WTC11 (cell line): ENCODE results near the gene LCN1.

Experiments used
- CREM ChIP-seq: sonication (generic); formaldehyde crosslinking; IDR thresholded peaks from 2 replicates; pipeline ENCODE4 v1.8.1; 2022; ENCODE audit warnings: mild to moderate bottlenecking, missing genetic modification reagents, moderate library complexity
- CTCF ChIP-seq: fragments of 200-600 bp; IDR thresholded peaks from 2 replicates; pipeline ENCODE4 v1.8.0; 2022; ENCODE audit warnings: antibody characterized with exemption
- ZNF121 ChIP-seq: sonication (generic); formaldehyde crosslinking; IDR thresholded peaks from 2 replicates; pipeline ENCODE4 v1.8.0; 2023; ENCODE audit warnings: missing genetic modification reagents
- ZNF512 ChIP-seq: sonication (generic); formaldehyde crosslinking; IDR thresholded peaks from 2 replicates; pipeline ENCODE4 v1.8.1; 2022; ENCODE audit warnings: missing genetic modification reagents, borderline replicate concordance
- TF ChIP-seq, protein P1 (sequence below): sonication (generic); formaldehyde crosslinking; IDR thresholded peaks from 2 replicates; pipeline ENCODE4 v1.8.1; 2023; ENCODE audit warnings: mild to moderate bottlenecking, missing genetic modification reagents, moderate library complexity
- TF ChIP-seq, protein P2 (sequence below): sonication (generic); formaldehyde crosslinking; IDR thresholded peaks from 2 replicates; pipeline ENCODE4 v1.8.0; 2022; ENCODE audit warnings: missing genetic modification reagents
- TF ChIP-seq, protein P3 (sequence below): sonication (generic); formaldehyde crosslinking; IDR thresholded peaks from 2 replicates; pipeline ENCODE4 v1.8.1; 2023; ENCODE audit warnings: mild to moderate bottlenecking, missing genetic modification reagents, moderate library complexity

- TF ChIP-seq CTCF, result no peak
- TF ChIP-seq, protein P1, sequence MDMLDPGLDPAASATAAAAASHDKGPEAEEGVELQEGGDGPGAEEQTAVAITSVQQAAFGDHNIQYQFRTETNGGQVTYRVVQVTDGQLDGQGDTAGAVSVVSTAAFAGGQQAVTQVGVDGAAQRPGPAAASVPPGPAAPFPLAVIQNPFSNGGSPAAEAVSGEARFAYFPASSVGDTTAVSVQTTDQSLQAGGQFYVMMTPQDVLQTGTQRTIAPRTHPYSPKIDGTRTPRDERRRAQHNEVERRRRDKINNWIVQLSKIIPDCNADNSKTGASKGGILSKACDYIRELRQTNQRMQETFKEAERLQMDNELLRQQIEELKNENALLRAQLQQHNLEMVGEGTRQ (CRISPR knock-in tag), result peak; percentile 70
- TF ChIP-seq ZNF121, result no peak
- TF ChIP-seq, protein P2, sequence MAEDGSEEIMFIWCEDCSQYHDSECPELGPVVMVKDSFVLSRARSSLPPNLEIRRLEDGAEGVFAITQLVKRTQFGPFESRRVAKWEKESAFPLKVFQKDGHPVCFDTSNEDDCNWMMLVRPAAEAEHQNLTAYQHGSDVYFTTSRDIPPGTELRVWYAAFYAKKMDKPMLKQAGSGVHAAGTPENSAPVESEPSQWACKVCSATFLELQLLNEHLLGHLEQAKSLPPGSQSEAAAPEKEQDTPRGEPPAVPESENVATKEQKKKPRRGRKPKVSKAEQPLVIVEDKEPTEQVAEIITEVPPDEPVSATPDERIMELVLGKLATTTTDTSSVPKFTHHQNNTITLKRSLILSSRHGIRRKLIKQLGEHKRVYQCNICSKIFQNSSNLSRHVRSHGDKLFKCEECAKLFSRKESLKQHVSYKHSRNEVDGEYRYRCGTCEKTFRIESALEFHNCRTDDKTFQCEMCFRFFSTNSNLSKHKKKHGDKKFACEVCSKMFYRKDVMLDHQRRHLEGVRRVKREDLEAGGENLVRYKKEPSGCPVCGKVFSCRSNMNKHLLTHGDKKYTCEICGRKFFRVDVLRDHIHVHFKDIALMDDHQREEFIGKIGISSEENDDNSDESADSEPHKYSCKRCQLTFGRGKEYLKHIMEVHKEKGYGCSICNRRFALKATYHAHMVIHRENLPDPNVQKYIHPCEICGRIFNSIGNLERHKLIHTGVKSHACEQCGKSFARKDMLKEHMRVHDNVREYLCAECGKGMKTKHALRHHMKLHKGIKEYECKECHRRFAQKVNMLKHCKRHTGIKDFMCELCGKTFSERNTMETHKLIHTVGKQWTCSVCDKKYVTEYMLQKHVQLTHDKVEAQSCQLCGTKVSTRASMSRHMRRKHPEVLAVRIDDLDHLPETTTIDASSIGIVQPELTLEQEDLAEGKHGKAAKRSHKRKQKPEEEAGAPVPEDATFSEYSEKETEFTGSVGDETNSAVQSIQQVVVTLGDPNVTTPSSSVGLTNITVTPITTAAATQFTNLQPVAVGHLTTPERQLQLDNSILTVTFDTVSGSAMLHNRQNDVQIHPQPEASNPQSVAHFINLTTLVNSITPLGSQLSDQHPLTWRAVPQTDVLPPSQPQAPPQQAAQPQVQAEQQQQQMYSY (CRISPR knock-in tag), result no peak
- no peak for TF ChIP-seq CREM
- TF ChIP-seq, protein P3, sequence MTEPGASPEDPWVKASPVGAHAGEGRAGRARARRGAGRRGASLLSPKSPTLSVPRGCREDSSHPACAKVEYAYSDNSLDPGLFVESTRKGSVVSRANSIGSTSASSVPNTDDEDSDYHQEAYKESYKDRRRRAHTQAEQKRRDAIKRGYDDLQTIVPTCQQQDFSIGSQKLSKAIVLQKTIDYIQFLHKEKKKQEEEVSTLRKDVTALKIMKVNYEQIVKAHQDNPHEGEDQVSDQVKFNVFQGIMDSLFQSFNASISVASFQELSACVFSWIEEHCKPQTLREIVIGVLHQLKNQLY (CRISPR knock-in tag), result no peak
- no peak for TF ChIP-seq ZNF512 (CRISPR knock-in tag)
These were observed 42.3 kb upstream of the LCN1 start for GRCh38 chr9:135478829-135479468.
